HG03025 (cell line): ENCODE measurements around the gene TUBB3.
A peak's percentile ranks its signal among the peaks of the same experiment; 100 is the strongest.
"Not testable (repeated sequence)": the region's sequence is repeated elsewhere in the genome, so short reads cannot be mapped to it uniquely, and the experiment has no call there.

Experiments used
- ATAC-seq: cut with Tn5 transposase; IDR thresholded peaks from one replicate; pipeline ENCODE4 v1.9.1; 2021; ENCODE audit warnings: mild to moderate bottlenecking, moderate library complexity; ENCODE audit not compliant: unreplicated experiment, low FRiP score

Gene TUBB3

DNA sequence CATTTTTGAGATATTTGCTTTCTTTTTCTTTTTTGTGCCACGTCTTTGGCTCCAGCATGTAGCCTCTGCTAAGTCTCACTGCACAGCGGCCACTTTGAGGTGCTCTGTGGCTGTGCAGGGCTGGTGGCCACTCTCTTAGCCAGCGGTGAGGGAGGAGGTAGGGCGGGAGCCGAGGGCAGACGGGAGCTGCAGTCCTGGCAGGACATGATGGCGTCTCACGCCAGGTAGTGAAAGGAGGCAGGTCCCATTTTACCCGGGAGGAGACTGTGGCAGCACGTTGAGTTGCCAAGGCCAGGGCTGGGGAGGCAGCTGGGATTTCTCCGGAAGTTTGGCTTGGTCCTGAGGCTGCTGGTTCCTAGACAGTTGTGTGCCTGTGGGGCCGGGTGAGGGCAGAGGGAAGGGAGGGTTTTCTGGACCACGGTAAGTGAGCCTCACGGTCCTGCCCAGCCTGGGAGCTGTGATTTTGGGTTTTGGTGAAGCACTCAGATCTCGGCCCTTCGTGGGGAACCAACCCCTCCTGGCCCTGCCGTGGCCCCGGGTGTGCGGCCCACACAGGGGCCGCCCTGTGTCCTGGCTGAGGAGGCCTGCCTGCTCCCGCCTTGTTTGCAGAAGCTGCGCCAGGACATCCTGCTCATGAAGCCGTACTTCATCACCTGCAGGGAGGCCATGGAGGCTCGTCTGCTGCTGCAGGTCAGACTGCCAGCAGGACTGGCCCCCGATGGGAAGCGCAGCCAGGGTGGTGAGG is 39.8 kb downstream of the TUBB3 start:
- no peak for ATAC-seq

DNA sequence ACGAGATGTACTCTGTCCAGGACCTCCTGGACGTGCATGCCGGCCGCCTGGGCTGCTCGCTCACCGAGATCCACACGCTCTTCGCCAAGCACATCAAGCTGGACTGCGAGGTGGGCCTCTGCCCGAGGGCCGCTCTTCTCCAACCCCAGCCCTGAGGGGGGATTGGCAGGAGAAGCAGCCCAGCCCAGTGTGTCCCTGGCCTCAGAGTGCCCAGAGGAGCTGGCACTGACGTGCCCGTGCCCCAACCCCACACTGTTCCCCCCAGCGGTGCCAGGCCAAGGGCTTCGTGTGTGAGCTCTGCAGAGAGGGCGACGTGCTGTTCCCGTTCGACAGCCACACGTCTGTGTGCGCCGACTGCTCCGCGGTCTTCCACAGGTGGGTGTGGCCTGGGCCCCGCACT is 41.1 kb downstream of the TUBB3 start:
- ATAC-seq: no peak

DNA sequence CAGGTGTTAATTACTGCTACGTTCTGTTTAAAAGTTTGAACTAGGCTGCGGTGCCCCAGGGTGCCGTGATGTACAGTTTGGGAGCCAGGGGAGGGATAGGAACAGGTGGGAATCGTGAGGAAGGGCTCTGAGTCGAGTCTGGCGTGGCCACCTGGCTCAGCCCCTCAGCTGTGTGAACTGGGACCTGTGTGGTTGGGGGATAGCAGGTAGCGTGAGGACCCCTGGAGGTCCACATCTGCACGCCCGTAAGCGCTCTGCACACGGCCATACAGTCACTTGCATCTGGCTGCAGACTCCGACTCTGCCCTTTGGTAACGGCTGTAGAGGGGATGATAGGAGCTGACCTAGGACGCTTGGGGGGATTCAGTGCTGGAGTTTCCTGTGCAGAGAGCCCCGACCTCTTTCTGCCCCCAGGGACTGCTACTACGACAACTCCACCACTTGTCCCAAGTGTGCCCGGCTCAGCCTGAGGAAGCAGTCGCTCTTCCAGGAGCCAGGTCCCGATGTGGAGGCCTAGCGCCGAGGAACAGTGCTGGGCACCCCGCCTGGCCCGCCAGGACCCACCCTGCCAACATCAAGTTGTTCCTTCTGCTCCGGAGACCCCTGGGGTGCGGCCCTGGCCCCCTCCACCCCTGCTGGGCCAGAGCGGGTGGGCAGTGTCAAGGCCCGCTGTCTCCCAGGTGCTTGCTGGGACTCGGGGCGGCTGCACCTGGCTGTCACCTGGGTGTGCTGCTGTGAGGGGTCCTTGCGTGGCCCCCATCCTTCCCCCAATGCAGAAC is 42.5 kb downstream of the TUBB3 start:
- ATAC-seq: no peak

DNA sequence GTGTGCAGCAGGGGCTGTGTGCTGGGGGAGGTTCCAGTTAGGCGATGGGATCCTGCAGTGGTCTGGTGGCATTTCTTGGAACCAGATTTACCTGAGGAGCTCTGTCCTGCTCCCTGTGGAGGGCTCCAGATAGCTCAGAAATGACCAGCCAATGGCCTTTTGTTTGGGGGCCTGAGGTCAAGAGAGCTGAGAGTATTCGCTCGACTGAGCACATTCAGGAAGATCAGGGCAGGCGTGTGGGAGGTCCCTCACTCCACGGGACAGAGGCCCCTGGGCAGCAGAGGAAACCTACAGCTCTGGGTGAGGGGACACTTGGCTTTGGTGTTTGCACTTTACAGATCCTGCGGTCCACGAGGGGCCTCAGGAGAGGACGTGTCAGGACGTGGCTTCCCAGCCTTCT is 43.6 kb downstream of the TUBB3 start:
- ATAC-seq: no peak

DNA sequence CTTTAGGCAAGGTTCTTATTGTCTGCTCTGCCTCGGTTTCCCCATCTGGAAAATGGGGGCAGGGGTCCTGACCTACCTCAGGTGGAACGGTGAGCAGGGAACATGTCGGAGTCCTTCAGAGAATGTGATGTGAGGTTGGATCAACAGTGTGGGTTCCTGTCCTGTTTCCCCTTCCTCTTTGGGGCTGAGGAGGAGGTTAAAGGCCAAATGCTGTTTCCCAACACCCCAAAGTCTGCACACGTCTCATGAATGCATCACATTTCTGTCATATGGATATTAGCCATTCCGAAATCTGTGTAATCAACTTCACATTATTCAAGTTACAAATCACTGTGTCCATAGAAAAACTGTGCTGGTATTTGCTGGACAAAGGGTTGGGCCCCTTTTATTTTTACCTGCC is 44.3 kb downstream of the TUBB3 start:
- not testable (repeated sequence) for ATAC-seq

DNA sequence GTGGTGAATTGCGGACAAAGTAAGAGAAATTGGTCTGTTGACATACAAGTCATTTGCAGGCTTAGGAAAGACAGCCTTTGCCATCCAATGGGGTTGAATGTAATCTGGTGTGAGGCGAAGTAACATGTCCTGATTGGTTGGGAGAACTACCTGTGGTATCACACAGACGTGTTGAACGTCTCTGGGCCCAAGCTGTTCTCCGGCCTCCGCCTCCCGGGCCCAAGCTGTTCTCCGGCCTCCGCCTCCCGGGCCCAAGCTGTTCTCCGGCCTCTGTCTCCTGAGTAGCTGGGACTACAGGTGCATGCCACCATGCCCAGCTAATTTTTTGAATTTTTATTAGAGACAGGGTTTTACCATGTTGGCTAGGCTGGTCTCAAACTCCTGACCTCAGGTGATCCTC is 44.9 kb downstream of the TUBB3 start:
- not testable (repeated sequence) for ATAC-seq

DNA sequence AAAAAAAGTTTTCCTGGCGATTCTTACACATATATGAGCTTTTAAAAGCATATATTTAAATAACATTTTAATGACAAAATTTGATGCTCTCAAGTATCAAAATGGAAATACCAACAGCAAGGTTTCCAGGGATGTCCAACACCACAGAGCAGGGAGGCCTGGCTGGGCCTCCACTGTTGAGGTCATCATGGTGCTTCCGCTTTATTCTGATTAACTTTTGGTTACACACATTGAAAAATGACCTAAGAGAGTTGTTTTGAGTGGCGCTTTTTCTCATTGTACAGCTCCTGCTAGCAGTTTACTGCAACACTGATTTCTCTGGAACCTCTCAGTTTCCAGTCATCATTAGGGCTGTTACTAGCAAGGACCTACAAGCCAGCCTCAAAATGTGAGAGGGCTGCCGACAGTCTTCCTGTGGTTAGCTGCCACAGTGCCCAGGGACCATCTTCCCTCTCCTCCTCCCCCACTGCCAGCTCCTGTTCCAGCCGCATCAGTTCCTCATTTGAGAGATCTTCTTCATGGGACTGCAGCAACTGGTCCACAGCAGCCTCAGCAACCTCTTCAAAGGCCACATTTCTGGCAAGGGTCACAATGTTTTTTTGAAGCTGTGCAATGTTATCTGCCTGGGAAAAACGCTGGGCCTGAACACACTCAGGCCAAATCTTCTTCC is 46.7 kb downstream of the TUBB3 start:
- ATAC-seq: no peak

DNA sequence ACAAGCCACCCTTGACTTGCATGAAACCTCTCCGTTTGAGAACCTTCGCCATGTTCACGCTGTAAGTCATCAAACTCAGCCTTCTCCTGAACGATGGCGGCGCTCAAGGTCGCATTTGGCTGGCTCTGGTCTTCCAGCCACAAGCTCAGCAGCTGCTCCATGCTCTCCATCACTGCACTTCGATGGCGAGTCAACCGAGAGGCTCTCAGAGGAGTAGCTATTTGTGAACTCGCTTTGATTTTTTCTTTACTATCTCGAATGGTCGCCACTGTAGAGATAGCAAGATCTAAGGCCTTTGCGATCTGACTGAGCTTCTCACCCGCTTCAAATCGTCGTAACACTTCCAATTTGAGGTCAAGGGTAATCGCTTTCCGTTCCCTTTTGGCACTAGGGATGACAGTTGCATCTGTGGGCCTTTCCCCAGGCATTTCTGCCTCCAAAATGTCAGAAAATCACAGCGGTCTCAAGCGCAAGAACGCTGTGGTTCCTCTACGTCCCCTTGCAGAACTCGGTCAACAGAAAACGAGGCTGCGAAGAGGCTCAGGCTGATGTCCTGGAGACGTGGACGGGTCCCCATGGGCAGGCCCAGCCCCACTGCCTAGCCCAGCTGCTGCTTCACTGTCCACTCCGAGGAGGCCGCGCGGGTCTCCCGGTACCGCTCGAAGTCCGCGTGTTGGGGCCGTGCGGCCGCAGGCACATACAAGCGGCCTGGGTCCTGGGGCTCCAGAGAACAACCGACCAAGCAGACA is 48.5 kb downstream of the TUBB3 start:
- peak; percentile 6 for ATAC-seq

DNA sequence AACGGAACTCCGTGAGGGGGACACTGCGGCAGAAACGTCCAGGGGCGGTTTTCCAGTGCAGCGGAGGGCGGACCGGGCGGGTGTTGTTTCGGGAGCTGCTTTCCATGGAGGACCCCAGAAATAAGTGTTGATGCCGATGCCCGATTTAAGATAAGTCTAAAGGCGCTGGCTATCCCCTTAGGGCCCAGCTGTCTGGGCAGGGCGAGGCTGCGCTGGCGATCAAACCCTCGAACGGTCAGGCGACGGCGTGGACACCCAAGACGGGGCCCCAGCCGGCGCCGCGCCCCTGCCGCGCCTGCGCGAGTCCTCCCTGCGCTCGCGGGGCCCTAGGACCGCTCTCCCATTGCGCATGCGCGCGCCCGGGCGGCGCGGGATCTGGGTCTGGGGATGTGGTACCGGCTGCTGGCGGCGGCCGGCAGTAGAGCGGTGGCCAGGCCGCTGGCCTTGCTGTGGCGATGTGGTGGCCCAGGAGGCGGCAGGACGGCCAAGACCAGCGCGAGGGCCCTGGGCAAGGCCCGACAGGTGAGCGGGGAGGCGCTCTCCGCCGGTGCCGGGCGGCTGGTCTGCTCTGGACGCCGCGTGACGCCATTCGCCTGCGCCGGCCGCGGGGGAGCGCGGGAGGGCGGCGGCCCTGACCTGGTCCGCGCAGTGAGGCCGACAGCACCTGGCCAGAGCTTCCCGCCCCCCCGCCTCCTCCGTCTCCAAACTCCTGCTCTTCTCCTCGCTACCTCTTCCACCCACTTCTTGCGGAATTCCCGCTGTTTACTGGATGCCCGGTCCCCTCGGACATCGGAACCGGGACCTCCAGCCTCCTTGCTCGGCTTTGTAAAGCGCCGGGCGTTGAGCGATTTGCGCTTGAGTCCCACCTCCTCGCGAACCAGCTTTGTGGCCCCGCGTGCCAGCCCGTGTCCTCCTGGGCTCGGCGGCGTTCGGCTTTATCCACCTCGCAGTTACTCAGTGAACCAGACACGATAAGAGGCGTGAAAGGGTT is 49.4 kb downstream of the TUBB3 start:
- ATAC-seq: peak; percentile 76

DNA sequence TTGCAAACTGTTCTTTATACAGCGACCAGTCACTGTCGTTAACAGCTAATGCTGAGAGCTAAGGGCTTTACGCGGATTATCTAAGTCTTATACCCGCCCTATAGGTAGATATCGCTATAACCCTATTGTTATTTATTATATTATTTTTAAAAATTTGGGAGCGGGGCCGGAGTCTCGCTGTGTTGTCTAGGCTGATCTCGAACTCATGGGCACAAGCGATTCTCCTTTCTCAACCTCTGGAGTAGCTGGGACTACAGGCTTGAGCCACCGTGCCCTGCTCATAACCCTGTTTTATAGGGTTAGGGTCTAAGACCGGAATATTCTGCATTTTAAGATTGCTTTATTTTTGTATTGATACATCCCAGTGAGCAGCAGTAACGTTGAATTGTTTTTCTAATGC is 50.1 kb downstream of the TUBB3 start:
- no peak for ATAC-seq

DNA sequence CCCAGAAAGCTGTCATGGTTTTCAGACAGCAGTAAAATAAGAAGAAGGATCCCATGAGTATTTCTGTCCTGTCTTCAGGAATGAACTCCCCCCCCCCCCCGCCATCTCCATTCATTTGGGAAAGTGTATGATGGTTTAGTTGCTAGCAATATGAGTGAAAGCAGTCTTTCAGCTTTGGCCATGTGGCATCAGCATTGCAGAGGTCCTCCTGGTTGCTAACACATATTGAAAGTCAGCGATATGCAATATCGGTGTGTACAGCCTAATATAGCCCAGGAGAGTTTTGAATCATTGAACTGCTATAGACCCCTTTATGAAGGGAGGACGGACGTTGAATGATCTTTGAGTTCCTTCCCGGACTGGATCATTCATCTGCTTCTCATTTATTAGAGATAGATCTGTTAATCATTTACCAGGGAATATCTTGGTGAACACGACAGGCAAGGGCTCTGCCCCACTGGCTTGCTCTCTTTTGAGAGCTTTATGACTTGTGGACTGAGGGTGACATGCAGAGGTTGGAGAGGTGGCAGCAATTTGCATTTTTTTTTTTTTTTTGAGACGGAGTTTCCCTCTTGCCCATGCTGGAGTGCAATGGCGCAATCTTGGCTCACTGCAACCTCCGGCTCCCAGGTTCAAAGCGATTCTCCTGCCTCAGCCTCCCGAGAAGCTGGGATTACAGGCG is 50.7 kb downstream of the TUBB3 start:
- no peak for ATAC-seq

DNA sequence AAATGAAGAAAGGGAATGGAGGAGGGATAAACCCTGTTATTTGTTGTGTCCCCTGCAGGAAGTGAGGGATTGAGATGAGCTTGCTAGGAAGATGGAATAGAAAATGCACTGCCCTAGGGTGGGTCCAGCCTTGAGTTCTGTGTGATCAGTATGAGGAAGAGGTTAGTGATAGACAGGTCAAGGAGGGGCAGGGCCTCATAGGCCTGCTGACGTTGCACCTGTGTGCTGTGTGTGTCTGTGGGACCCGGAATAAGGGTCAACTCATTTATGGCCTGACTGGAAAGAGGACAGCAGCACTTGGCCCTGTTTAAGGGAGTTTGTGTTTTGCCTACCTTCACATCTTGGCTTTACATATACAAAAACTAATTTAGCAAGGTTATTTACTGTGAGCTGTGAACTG is 51.7 kb downstream of the TUBB3 start:
- no peak for ATAC-seq

DNA sequence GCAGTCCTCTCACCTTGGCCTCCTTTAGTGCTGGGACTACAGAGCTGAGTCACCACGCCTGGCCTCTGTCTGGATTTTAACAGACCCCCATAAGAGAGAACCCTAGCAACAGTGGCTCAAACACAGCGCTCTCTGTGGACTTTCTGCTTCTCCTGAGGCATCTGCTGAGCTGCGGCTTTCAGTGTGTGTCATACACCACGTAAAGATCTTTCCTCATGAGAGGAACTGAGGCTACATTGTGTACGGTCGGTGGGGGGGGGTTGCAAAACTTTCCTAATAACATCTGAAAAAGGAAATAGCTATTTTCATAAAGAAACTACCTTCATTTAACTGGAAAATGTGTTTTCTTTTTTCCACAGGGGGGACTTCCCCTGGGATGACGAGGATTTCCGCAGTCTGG is 58.3 kb downstream of the TUBB3 start:
- ATAC-seq: no peak

DNA sequence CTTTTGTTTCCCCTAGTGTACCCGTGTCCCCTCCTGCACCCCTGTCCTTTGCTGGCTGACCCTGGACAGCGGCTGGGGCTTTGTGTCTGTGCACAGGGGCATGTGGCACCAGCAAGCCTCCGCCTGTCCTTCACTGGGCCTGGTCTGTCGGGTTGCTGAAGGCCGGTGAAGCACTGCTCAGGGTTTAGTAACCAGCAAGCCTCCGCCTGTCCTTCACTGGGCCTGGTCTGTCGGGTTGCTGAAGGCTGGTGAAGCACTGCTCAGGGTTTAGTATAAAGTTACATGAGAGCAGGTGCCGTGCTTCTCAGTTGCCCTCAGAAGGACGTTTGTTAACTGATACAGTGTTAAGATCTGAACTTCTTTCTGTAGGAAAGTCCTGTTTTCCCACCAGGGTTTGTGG is 59.2 kb downstream of the TUBB3 start:
- ATAC-seq: no peak

DNA sequence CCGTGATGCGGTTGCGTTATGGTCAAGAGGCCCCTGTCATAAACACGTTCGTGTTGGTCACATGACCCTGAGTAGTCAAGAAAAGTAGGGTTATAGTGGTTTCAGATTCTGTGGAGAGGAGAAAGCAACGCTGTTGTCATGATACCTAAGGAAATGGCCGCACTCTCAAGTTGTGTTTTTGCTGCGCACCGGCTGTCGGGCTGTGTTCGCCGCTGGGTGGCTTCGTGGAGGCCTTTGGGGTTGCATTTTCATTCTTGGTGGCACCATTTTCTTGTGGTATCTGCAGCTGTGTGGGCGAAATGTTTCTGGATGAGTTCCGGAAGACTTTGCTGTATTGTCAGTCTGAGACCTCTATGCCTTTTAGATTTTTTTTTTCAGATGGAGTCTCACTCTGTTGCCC is 60.4 kb downstream of the TUBB3 start:
- ATAC-seq: no peak

DNA sequence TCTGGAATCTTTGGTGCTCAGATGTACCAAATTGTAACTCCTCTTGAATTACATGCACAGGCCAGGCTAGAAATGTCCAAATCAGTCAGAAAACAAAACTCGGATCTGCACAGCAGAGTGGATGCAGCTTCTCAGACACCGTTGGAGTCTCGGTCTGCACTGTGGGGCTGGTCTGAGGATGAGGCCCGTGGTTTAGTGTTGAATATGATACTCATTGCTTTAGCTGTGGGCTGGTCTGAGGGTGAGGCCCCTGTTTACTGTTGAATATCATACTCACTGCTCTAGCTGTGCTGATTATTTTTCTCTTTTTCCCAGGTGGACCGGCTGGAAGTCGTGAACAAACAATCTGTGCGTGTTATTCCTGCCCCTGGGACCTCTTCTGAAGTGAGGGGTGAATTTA is 61.1 kb downstream of the TUBB3 start:
- ATAC-seq: no peak

DNA sequence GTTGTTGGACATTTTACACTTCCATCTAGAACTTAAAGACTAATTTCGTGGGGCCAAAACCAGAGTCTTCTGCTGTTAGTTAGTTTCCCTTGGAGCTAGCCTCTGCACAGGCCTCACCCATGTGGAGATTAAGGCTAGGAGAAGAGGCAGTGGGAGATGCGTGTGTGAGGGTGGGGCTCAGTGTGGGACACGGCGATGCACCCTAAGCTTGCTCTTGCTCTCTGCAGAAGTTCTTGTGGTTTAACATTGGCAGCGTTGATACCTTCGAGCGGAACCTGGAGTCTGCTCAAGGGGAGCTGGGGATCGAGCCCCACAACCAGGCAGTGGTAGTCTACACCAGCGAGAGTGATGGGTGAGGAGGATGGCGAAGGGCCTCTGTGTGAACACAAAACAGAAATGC is 62.1 kb downstream of the TUBB3 start:
- ATAC-seq: no peak
